Dermis blood vessel endothelial cell (primary cell): ENCODE results near the gene TSEN54. TPM values are rescaled to one million over a fixed set of nuclear protein-coding genes. Genes with fewer than 3 reads are reported as not detected.

Experiments
- DNase-seq: peaks from one replicate; pipeline ENCODE4 v3.0.0; 2010
- total RNA-seq: library from RNA; depleted of rRNA; stranded (reverse); fragments of >200 nt; gene quantifications from 2 replicates; pipeline ENCODE4 v1.2.3, GENCODE V29; 2014

TSEN54 gene
- total RNA-seq, 1 donor from 2014 or later, result 14.5 TPM

DNA sequence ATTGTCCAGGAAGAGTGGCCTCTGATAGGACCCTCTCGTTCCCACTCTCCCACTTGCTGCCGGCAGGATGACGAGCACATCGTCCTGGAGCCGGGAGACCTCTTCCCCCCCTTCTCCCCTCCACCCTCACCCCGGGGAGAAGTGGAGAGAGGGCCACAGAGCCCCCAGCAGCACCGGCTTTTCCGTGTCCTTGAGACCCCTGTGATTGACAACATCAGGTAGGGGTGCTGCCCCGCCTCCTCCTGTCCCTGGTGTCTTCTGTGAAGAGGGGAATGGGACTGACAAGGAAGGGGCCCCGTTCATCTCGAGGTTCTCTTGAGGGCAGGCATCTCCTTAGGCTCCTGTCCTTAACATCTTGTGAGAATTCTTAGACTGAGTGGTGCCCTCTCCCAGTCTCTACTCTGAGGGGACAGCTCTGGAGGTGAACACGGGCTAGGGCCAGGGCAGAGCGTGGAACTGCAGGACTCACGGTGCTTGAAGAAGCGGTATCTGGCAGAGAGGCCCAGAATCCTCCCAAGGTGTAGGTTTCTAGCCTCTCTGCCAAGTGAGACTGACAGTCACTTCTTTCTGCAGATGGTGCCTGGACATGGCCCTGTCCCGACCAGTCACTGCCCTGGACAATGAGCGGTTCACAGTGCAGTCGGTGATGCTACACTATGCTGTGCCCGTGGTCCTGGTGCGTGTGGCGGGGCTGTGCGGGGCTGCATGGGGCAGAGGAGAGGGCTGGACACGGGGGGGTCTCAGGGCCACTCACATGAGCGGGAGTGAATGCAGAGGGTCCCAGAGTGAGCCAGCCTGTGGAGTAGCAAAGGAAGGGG, 27.4 kb upstream of the TSEN54 start:
- DNase-seq, result no peak

DNA sequence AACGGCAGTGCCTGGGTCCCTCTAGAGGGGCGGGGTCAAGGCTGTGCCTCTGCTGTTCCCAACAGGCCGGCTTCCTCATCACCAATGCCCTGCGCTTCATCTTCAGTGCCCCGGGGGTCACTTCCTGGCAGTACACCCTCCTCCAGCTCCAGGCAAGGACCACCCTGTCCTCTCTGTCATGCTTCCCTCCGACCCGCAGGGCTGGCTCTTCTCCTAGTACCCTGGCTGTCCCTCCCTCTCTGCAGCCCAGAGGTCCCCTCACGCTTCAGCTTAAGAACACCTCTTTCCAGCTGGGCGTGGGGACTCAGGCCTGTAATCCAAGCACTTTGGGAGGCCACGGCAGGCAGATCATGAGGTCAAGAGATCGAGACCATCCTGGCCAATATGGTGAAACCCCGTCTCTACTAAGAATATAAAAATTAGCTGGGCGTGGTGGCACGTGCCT, 26.8 kb upstream of the TSEN54 start:
- DNase-seq, result no peak

DNA sequence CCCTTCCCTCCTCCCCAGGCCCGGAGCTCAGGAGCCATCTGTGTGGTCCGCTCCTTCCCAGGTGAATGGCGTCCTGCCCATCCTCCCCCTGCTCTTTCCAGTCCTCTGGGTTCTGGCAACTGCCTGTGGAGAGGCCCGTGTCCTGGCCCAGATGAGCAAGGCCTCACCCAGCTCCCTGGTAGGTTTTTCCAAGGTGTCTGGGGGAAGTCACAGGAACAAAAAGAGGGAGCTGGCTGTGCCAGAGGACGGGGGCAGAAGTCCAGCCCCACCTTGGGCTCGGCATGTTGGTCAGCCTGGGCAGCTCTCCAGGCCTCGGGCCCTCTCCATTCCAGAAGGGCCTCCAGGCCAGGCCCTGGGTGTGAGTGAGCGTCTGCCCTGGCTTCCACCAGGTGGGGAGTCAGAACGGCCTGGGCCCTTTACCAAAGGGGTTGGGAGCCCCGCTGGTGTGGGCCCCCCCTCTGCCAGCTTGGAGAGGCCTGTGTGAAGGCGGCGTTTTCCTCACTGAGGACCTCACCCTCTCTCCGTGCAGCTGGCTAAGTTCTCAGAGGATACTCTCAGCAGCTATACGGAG, 26.1 kb upstream of the TSEN54 start:
- DNase-seq, result no peak

DNA sequence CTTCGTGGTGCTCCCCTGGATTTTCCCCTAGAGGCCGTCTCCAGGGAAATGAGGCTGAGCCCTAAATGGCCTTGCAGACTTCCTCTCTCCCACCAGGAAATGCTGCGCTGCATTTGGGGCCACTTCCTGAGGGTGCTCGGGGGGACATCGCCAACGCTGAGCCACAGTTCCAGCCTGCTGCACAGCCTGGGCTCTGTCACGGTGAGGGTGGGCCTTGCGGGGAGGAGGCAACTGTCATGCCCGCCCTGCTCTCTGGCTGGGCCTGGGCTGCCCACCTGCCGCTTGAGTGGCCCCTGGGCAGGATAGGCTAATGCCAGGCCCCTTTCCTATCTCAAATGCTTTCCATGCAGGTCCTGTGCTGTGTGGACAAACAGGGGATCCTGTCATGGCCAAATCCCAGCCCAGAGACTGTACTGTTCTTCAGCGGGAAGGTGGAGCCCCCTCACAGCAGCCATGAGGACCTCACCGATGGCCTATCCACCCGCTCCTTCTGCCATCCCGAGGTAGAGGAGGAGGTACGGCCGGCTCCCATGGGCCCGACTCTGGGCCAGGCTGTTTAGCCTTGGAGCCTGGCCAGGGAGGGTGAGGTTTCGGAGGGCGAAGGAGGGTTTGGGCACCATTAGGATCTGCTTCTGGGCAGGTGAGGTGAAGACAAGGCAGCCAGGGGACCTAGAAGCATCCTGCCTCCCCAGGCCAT, 25.2 kb upstream of the TSEN54 start:
- no peak for DNase-seq

DNA sequence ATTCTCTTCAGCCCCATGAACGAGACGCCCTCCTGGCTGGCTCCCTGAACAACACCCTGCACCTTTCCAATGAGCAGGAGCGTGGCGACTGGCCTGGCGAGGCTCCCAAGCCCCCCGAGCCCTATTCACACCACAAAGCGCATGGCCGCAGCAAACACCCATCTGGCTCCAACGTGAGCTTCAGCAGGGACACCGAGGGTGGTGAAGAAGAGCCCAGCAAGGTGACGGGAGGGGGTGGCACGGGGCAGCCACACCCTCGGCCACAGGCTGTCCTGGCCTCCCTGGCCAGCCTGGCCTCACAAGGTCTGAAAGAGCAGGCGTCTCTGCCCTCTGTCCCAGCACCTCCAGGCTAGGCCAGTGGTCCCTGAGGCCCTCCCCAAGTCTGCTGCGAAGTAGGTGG, 24.6 kb upstream of the TSEN54 start:
- DNase-seq, result no peak

DNA sequence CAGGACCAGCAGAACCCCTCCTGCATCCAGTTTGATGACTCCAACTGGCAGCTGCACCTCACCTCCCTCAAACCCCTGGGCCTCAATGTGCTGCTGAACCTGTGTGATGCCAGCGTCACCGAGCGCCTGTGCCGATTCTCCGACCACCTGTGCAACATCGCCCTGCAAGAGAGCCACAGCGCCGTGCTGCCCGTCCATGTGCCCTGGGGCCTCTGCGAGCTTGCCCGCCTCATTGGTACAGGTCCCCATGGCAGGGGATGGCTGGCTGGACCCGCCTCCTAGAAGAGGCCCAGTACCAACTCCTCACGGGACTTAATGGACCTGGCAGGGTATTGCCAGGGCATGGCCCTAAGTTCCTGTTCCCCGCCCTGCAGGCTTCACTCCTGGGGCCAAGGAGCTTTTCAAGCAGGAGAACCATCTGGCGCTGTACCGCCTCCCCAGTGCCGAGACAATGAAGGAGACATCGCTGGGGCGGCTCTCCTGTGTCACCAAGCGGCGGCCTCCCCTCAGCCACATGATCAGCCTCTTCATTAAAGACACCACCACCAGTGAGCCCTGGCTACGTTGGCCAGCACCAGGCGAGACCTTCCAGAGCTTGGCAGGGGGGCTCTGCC, 23.7 kb upstream of the TSEN54 start:
- no peak for DNase-seq

DNA sequence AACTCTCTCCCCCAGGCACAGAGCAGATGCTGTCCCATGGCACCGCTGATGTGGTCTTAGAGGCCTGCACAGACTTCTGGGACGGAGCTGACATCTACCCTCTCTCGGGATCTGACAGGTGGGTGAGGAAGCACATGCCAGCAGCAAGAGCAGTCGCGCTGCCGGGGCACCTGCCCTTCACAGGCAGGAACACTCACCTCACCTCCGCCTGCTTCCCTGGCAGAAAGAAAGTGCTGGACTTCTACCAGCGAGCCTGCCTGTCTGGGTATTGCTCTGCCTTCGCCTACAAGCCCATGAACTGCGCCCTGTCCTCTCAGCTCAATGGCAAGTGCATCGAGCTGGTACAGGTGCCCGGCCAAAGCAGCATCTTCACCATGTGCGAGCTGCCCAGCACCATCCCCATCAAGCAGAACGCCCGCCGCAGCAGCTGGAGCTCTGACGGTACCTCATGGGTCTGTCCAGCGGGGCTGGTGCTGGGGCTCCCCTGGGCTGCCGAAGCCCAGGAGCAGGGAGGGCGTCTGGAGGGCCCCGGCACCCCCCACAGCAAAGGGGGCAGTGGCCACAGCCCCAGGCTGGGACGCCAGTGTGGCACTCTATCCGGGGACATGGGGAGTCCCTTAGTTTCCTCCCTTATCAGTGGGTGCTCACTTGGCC, 22.7 kb upstream of the TSEN54 start:
- DNase-seq, result no peak

DNA sequence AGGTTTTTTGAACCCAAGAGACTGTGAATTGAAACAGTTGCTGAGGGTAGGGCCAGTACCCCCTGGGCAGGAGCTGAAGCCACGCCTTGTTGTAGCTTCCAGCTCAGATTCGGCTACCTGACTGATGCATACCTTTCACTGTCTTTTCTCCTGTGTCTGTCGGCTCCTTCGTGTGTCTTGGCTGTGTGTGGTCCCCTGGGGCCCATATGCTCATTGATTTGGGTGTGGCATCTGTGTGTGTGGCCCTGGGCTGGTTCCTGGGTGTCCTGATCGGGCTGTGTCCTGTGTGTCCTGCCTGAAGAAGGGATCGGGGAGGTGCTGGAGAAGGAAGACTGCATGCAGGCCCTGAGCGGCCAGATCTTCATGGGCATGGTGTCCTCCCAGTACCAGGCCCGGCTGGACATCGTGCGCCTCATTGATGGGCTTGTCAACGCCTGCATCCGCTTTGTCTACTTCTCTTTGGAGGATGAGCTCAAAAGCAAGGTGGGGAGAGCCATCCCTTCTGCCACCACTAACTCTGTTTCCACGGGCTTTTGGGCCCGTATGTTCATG, 21.9 kb upstream of the TSEN54 start:
- DNase-seq, result no peak

DNA sequence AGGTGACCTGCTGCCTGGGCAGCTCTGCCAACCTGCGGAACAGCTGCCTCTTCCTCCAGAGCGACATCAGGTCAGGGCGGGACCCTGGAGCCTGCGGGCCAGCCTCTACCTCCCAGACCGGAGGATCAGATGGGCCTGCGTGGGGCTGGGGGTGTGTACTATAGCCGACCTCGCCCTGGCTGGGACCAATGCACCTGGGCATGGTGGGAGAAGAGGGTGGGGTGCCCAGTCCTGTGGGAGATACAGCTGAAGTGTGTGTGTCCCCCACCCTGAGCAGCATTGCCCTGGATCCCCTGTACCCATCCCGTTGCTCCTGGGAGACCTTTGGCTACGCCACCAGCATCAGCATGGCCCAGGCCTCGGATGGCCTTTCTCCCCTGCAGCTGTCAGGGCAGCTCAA, 20.3 kb upstream of the TSEN54 start:
- no peak for DNase-seq

DNA sequence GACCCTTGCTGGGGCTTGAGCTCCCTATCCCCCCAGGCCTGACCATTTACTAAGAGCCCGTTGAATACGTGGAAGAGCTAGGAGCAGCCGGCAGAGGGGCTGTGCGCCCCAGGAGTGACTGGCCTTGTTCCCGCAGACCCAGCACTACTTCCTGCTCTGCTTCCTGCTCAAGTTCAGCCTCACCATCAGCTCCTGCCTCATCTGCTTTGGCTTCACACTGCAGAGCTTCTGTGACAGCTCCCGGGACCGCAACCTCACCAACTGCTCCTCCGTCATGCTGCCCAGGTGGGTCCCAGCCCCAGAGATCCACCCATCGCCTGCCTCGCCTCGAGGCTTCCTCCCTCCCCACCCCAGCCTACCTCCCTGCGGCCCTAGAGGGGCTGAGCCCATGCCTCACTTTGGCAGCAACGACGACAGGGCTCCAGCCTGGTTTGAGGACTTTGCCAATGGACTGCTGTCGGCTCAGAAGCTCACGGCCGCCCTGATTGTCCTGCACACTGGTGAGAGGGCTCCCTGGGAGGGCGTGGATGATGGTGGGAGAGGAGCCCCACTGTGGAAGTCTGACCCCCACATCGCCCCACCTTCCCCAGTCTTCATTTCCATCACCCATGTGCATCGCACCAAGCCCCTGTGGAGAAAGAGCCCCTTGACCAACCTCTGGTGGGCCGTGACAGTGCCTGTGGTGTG, 18.1 kb upstream of the TSEN54 start:
- DNase-seq, result peak; percentile 54

DNA sequence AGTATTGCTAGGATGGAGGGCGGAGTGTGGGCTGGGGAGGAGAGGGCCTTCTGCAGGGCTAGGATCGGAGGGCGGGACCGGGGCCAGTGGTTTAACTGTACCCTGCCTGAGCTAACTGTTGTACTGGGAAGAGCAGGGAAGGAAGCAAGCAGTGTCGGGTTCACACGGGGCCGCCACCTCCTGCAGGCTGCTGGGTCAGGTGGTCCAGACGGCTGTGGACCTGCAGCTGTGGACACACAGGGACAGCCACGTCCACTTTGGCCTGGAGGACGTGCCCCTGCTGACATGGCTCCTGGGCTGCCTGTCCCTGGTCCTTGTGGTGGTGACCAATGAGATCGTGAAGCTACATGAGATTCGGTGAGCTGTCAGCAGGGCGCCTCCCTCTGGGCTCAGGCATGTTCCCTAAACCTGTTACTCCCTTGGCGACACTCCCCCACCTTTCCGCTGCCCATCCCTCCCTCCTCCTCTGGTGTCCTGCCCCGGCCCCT, 17.6 kb upstream of the TSEN54 start:
- no peak for DNase-seq

DNA sequence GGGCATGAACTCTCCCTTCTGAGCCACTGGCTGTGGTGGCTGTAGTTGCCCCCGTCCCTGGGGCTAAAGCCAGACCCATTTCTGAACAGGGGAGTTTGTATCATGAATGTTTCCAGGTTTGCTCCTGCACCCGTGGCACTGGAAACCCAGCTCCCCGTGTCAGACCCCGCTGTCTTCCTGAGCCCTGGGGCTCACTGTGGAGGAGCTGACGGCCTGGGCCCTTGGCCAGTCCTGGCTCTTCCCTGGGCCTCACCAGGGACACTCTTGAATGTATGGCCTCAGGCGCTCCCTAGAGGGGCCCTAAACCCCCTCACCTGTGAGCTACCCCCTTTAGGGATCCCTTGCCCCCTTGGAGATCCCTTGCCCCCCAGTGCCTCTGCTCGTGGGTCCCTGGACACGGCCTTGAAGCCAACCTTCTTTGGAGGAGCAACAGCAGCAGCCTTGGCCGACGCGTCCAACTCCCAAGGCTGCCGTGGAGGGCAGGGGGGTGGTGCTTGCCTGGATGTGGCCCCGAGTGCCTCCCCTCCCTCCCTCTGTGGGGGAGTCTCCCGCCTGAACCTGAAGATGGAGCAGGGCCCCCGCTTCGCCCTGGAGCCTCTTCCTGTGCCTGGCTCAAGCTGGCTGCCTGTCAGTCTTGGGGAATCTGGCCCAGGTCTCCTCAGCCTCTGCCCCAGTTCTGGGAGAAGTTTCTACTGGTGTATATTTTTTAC, 16.9 kb upstream of the TSEN54 start:
- DNase-seq, result no peak

DNA sequence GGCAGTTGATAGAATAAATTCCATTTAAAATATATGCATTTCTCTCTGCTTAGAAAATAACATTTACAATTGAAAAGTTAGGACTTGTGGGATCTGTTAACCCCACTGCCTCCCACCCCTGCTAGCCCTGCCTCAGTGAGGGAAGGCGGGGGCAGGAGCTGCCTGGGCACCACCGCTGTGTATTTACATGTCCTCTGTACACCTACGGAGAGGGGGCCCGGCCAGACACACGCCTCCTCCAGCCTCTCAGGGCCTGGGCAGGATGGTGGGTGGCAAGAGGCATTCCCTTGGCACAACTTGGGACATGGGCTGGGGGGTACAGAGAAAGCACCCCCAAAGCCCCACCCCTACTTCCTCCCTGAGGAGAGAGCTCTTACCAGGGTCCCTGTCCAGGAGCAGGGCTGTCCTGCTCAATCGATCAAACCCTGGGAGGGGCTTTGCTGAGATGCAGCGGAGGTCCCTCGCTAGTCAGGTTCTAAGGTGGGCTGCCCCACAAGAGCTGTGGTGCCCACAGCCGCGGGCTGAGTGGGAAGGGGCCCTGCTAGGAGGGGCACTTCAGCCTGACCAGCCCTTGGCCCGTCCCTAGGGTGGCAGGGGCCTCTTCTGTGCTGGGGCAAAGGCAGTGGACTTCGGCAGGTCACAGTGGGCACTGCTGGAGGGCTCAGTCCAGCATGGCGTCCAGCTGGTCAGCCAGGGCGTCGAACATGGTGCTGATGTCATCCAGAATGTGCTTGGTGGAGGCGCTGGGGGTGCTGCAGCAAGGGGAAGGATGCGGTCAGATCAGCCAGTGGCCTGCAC, 15.7 kb upstream of the TSEN54 start:
- DNase-seq, result no peak

DNA sequence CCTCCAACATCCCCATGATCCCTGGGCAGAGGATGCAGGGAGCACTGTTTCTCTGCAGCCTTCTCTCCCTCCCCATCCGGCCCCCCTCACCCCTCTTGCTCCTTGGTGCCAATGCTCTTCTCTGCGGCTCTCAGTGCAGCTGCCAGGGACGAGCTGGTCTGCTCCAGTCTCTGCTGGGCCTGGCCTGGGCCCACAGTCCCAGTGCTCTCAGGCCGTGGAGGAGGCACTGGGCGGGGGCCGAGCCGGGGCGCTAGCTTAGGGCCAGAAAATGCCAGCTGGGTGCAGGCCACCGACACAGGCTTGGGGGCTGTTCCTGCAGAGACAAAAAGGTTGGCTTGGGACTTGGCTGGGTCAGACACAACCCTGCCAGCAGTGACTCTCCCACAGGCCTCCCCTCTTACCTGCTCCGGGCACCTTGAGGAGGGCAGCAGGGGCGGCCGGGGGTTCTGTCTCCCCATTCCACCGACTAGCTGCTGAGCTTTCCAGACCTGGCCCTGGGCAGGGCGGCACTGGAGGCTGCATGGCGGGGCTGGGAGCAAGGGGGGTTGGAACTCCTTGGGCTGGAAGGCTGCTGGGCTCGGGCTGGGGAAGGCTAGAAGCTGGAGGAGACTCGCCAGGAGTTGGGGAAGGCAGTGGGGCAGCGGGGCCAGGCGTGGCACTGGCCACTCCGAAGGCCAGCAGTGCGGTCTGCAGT, 14.8 kb upstream of the TSEN54 start:
- no peak for DNase-seq

DNA sequence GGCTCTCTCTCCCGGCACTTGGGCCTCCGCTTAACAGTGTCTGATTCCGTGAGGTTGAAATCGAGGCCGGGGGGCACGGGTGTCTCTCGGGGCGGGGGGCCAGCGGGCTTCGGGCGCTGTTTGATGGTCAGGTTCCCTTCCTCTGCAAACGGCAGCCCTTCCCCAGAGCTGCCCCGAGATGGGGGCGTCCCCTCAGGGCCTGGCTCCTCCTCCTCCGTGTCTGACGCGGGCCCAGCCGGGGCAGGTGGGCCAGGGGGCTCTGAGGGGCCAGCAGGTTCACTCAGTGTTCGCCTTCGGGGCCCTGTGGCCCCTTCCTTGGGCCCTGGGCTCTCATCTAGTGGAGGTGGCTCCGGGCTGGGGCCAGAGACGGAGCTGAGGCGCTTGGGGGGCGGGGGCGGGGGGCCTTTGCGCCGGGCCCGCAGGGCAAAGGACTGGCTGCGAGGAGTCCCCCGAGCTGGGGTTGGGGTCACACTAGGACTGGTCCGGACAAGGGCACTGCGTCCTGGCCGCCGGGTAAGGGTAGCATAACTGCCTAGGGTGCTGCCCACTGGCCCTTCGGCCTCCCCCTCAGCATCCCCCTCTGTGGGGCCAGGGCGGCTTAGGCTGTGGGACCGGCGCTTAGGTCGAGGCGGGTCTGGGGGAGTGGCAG, 14.1 kb upstream of the TSEN54 start:
- DNase-seq, result no peak

DNA sequence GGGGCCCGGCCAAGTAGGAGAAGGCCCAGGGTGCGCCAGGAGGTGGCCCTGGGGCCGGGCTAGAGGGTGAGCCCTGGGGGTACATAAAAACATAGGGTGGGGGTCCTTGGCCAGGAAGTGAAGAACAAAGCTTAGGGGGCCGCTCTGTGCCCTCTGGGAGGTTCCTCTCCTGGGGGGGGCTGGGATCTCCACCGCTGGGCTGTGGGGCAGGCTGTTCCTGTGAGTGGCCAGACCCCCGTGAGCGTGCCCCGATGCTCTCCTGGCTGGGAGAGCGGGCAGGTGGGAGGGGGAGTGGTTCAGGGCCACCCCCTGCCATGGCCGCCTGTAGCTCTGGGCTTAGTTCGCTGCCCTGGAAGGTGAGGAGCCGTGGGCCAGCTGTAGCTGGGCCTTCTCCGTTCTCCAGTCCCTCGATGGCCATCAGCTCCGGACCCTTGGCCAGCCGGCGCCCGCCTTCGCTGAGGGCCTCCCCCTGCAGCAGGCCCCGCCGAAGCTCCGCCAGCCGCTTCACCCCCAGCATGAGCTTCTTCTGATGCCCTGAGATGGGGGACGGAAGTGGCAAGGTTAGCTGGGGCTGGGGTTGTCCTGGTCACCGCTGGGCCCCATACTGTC, 13.5 kb upstream of the TSEN54 start:
- no peak for DNase-seq

DNA sequence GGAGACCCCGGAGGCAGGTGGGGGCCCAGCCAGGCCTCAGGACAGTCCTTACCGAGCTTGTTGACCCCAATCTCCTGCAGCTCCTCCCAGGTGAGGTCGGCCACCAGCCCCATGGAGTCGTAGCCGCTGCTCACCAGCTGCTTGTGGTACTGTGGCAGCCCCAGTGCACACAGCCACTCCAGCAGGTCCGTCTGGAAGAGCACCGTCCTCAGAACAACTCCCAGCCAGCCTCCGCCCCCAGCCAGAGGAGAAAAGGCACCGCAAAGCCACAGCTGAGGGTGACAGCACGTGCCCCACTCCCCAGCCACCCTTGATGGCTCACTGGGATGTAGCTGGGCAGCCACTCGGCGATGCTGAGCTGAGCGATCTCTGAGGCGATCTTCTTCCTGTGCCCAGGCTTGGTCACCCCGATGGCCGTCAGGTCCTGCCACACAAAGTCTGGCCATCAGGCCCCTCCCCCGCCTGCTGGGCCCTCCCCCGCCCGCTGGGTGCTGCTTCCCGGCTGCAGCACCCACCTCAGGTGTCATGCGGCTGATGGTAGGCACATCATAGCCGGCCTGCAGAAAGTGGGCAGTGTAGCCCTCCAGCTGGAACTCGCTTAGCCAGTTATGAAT, 12.9 kb upstream of the TSEN54 start:
- no peak for DNase-seq

DNA sequence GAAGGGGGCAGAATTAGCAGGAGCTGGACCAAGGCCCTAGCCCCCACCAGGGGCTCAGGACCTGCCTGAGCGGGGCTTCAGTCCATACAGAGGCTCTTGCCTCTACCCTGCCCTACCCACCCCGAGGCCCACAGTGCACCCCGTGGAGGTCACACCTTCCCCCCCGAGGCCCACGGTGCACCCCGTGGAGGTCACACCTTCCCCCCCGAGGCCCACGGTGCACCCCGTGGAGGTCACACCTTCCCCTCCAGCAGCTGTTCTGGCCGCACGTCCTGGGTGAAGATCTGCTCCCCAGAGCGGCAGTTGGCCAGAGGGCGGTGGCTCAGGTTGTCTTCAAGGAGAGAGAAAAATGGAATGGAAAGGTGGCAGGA, 12.4 kb upstream of the TSEN54 start:
- no peak for DNase-seq
